Calu3 (cell line): Measurements from ENCODE around the gene NTNG1. TPM values are rescaled to one million over a fixed set of nuclear protein-coding genes. Genes with fewer than 3 reads are reported as not detected.

ENCODE experiments used
- BruUV-seq: library from RNA; stranded (reverse); fragments of 400-500 nt; replicated peaks from 2 replicates; lab custom pipeline; 2021; lab: Mats Ljungman, UMichigan
- CTCF ChIA-PET: fragments of 300-600 bp; sonication (Branson Sonifier 250); formaldehyde crosslinking; loops from one replicate; lab custom pipeline; 2022; ENCODE audit warnings: antibody characterized with exemption; lab: Charles Lee
- DNase-seq: peaks from one replicate; pipeline ENCODE4 v3.0.0; 2022
- H3K27ac Mint-ChIP-seq: one replicate; pipeline ENCODE4 v1.8.0; 2022; ENCODE audit warnings: mixed read lengths; ENCODE audit not compliant: unreplicated experiment
- H3K27me3 Mint-ChIP-seq: one replicate; pipeline ENCODE4 v1.8.0; 2022; ENCODE audit warnings: mixed read lengths; ENCODE audit not compliant: unreplicated experiment
- H3K36me3 Mint-ChIP-seq: one replicate; pipeline ENCODE4 v1.8.0; 2022; ENCODE audit warnings: mild to moderate bottlenecking, moderate library complexity, mixed read lengths; ENCODE audit not compliant: insufficient read depth, unreplicated experiment
- H3K4me1 Mint-ChIP-seq: one replicate; pipeline ENCODE4 v1.8.0; 2022; ENCODE audit warnings: mild to moderate bottlenecking, low read depth, mixed read lengths; ENCODE audit not compliant: unreplicated experiment
- H3K4me3 Mint-ChIP-seq: one replicate; pipeline ENCODE4 v1.8.0; 2022; ENCODE audit warnings: mild to moderate bottlenecking, low read depth, moderate library complexity, mixed read lengths; ENCODE audit not compliant: unreplicated experiment
- H3K9me3 Mint-ChIP-seq: one replicate; pipeline ENCODE4 v1.8.0; 2022; ENCODE audit warnings: low read depth, mixed read lengths; ENCODE audit not compliant: unreplicated experiment
- CTCF ChIP-seq: fragments of 200-600 bp; IDR thresholded peaks from one replicate; pipeline ENCODE4 v1.8.0; 2022; ENCODE audit warnings: antibody characterized with exemption; ENCODE audit not compliant: unreplicated experiment
- intact Hi-C: fragments of 100-400 bp; cut with micrococcal nuclease; formaldehyde crosslinking; loops from one replicate; pipeline ENCODE4 v1.10.0; 2022; ENCODE audit not compliant: unreplicated experiment
- total RNA-seq: library from RNA; stranded (reverse); gene quantifications from 2 replicates; pipeline ENCODE4 v1.2.3, GENCODE V29; 2022

Gene NTNG1
- total RNA-seq, 1 experiment from 2014 or later, result 2.6 TPM

GRCh38 chr1:107149946-107150345 lies 9.1 kb downstream of the NTNG1 start:
- TF ChIP-seq CTCF, result no peak

GRCh38 chr1:107151295-107151694 lies 10.5 kb downstream of the NTNG1 start:
- CTCF ChIA-PET, result no interaction called here
- Mint-ChIP-seq H3K4me3 (no peak overlapping the region), H3K27me3 (no peaks in the 10 kb centered on the region), H3K9me3 (no peaks in the 10 kb centered on the region), H3K36me3 (no peaks in the 10 kb centered on the region), H3K4me1 (no peaks in the 10 kb centered on the region), H3K27ac (no peak overlapping the region)
- no TSS peak for BruUV-seq
- intact Hi-C loops, result loop anchor here (10.0 kb wide), 1 partner anchor 604 kb away; no protein-coding TSS in a partner anchor
- no peak for DNase-seq
- no peak for TF ChIP-seq CTCF

More at GRCh38 chr1:107149946-107150345, 9.1 kb downstream of the NTNG1 start:
- CTCF ChIA-PET, result no interaction called here
- no peaks in the 10 kb centered on the region for H3K4me1 Mint-ChIP-seq
- DNase-seq, result no peak
- no peaks in the 10 kb centered on the region for H3K9me3 Mint-ChIP-seq
- intact Hi-C loops, result loop anchor here (10.0 kb wide), 3 partner anchors 185 to 605 kb away; no protein-coding TSS in a partner anchor
- H3K27me3 Mint-ChIP-seq, result no peaks in the 10 kb centered on the region
- no peak overlapping the region for H3K27ac Mint-ChIP-seq
- H3K36me3 Mint-ChIP-seq, result no peaks in the 10 kb centered on the region
- H3K4me3 Mint-ChIP-seq, result no peak overlapping the region
- no TSS peak for BruUV-seq

- no peaks in the 10 kb centered on the region for H3K36me3 Mint-ChIP-seq
- DNase-seq, result no peak
Measured at GRCh38 chr1:107152395-107152794, 11.6 kb downstream of the NTNG1 start.

GRCh38 chr1:107153014-107153413 lies 12.2 kb downstream of the NTNG1 start:
- intact Hi-C loops, result loop anchor here (1.0 to 10.0 kb wide), 2 partner anchors 602 to 1131 kb away; no protein-coding TSS in a partner anchor
- peak; percentile 17 for DNase-seq
- Mint-ChIP-seq H3K4me1 (no peaks in the 10 kb centered on the region), H3K27me3 (no peaks in the 10 kb centered on the region), H3K9me3 (no peaks in the 10 kb centered on the region), H3K27ac (no peak overlapping the region), H3K36me3 (no peaks in the 10 kb centered on the region), H3K4me3 (no peak overlapping the region)
- TF ChIP-seq CTCF, result no peak
- BruUV-seq, result no TSS peak
- CTCF ChIA-PET, result no interaction called here

More at GRCh38 chr1:107152395-107152794, 11.6 kb downstream of the NTNG1 start:
- no peak for TF ChIP-seq CTCF
- intact Hi-C loops, result loop anchor here (10.0 kb wide), 1 partner anchor 602 kb away; no protein-coding TSS in a partner anchor
- no peak overlapping the region for H3K4me3 Mint-ChIP-seq
- BruUV-seq, result no TSS peak
- H3K4me1 Mint-ChIP-seq, result no peaks in the 10 kb centered on the region
- H3K27ac Mint-ChIP-seq, result no peak overlapping the region
- no peaks in the 10 kb centered on the region for H3K27me3 Mint-ChIP-seq
- H3K9me3 Mint-ChIP-seq, result no peaks in the 10 kb centered on the region
- CTCF ChIA-PET, result no interaction called here
